GM12878 (cell line): Measurements from ENCODE around the gene C9orf153. TPM values are rescaled to one million over a fixed set of nuclear protein-coding genes. Genes with fewer than 3 reads are reported as not detected.

Source experiments
- BRCA1 ChIP-seq: IDR thresholded peaks from 2 replicates; pipeline ENCODE4 v1.6.1; 2011; ENCODE audit warnings: low read depth, low read length, improper control_type of control experiment
- ETV6 ChIP-seq, 2 experiments: fragments of 450-650 bp in 1 of 2; IDR thresholded peaks in 1 of 2; conservative IDR thresholded peaks in 1 of 2; 2 replicates each; pipeline ENCODE4 v1.6.1; 2014; ENCODE audit warnings: antibody characterized with exemption in 1 of 2, borderline replicate concordance in 1 of 2, low read depth in 1 of 2, mild to moderate bottlenecking in 1 of 2, moderate library complexity in 1 of 2
- JUNB ChIP-seq: IDR thresholded peaks from 2 replicates; pipeline ENCODE4 v1.6.1; 2016; ENCODE audit warnings: antibody characterized with exemption, mild to moderate bottlenecking
- MTA2 ChIP-seq: fragments of 450-650 bp; IDR thresholded peaks from 2 replicates; pipeline ENCODE4 v1.6.1; 2016; ENCODE audit warnings: low read depth, mild to moderate bottlenecking, moderate library complexity
- MYC ChIP-seq: IDR thresholded peaks from 2 replicates; pipeline ENCODE4 v1.6.1; 2011; ENCODE audit warnings: mild to moderate bottlenecking, low read length, moderate library complexity, inconsistent platforms; ENCODE audit not compliant: insufficient read depth, insufficient replicate concordance, insufficient read length, severe bottlenecking
- RUNX3 ChIP-seq: IDR thresholded peaks from 2 replicates; pipeline ENCODE4 v1.6.1; 2012; ENCODE audit warnings: low read length, inconsistent platforms
- SRF ChIP-seq, 2 experiments: IDR thresholded peaks; 2 replicates each; pipeline ENCODE4 v1.6.1; 2011; ENCODE audit warnings: low read depth in 2 of 2, low read length in 2 of 2, mild to moderate bottlenecking in 1 of 2, moderate library complexity in 1 of 2
- ZNF207 ChIP-seq: fragments of 450-650 bp; IDR thresholded peaks from 2 replicates; pipeline ENCODE4 v1.6.1; 2014; ENCODE audit warnings: antibody characterized with exemption, mild to moderate bottlenecking, borderline replicate concordance
- polyA plus RNA-seq, 11 experiments: library from polyadenylated mRNA; depleted of rRNA in 4 of 11; unstranded in 6 of 11; stranded (reverse) in 5 of 11; fragments of >200 nt; fragmentation: Nextera tagmentation in 4 of 11; fragmentation: Illumina TruSeq in 1 of 11; extraction: Ambion mirVana in 4 of 11; extraction: Trizol in 1 of 11; gene quantifications; 1 replicate in 1 of 11; 2 replicates in 10 of 11; pipeline versions ENCODE4 v1.2.1 to v1.2.3, GENCODE V29; 2011 to 2016; ENCODE audit warnings: inconsistent platforms in 2 of 11, missing spikeins in 2 of 11, low read depth in 1 of 11
- small RNA-seq: library from RNA; depleted of rRNA; stranded (forward); fragments of <200 nt; gene quantifications from one replicate; pipeline ENCODE3, GENCODE V24; 2014
- total RNA-seq, 4 experiments: library from RNA; depleted of rRNA in 3 of 4; stranded (reverse); fragments of >200 nt in 3 of 4; fragmentation: Illumina TruSeq in 1 of 4; extraction: Trizol in 1 of 4; gene quantifications; 2 replicates each; pipeline versions ENCODE4 v1.2.1 to v1.2.3, GENCODE V29; 2013 to 2021
- TF ChIP-seq, protein P1 (sequence below): IDR thresholded peaks from 2 replicates; pipeline ENCODE4 v1.6.1; 2012; ENCODE audit warnings: low read depth, low read length, improper control_type of control experiment

C9orf153 gene
- total and polyA plus RNA-seq, 10 of the 15 experiments (the other 5 are each of a cell fraction or from before 2014, with no cell fraction given), result 0.03 to 1.2 (median 0.18) TPM; not detected in 1

DNA sequence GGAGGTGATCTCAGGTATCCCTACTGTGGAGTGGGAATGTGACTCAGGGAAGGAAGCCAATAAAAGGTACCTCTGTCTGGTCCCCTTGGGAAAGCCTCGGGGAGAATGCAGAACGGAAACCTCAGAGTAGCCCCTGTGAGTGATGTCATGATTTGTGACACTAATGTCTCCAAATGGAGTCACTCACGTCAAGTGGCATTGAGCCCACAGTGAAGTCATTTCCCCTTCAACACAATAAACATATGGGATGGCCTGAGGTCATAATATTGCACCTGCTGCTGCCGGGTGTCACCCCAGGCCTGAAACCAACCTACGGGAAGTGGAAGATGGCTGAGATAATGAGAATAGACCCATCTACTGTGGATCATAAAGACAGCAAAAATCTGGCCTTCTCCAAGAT, 84.2 kb downstream of the C9orf153 start (continued):
- TF ChIP-seq RUNX3, result peak; percentile 23; the same call in 1 of the 2 replicates
- no peak for TF ChIP-seq BRCA1
- peak; percentile 20; the same call in 1 of the 2 replicates for TF ChIP-seq JUNB
- TF ChIP-seq, protein P1, sequence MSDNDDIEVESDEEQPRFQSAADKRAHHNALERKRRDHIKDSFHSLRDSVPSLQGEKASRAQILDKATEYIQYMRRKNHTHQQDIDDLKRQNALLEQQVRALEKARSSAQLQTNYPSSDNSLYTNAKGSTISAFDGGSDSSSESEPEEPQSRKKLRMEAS, result no peak
- TF ChIP-seq MYC, result no peak
- no peak; a peak in 1 of 4 replicates for TF ChIP-seq ETV6 (conservative IDR thresholded peaks at IDR 0.05 in 1 of 2, IDR thresholded peaks at IDR 0.05 in 1 of 2; ENCODE audit: borderline replicate concordance in 1 of 2, low read depth in 1 of 2)
- TF ChIP-seq SRF (IDR thresholded peaks at IDR 0.05; ENCODE audit: low read depth in 2 of 2, low read length in 2 of 2), result no peak
- TF ChIP-seq MTA2, result no peak
- TF ChIP-seq ZNF207, result no peak

Small RNAs within 50 kb of the gene (small RNA-seq; reads per million reads assigned to genes)
- gene AL137849.1 (not detected), gene RN7SKP264 (not detected)

Other genes with a start within 250 kb of the C9orf153 start
- gene GOLM1, start 160.1 kb downstream of the C9orf153 start, total RNA-seq (2014; rRNA removed), result 17.3 and 19.6 TPM in 2 replicates
- gene GOLM1, start 160.1 kb downstream of the C9orf153 start, total RNA-seq (2014; rRNA removed; fragmentation: Illumina TruSeq; extraction: Trizol), result 18.7 and 18.9 TPM in 2 replicates
- 18.7 and 19.0 TPM in 2 replicates for gene GOLM1, start 160.1 kb downstream of the C9orf153 start, total RNA-seq (2021)
- gene GOLM1, start 160.1 kb downstream of the C9orf153 start, polyA plus RNA-seq (2011; rRNA removed), result 0.41 and 0.58 TPM in 2 replicates
- 24.0 and 25.8 TPM in 2 replicates for gene GOLM1, start 160.1 kb downstream of the C9orf153 start, polyA plus RNA-seq (2014; fragmentation: Illumina TruSeq; extraction: Trizol)
- 1 to 10 TPM; 5.7 to 7.8 TPM for gene GOLM1, start 160.1 kb downstream of the C9orf153 start, polyA plus RNA-seq (2014; fragmentation: Nextera tagmentation; extraction: Ambion mirVana)
- 18.0 and 18.6 TPM in 2 replicates for gene GOLM1, start 160.1 kb downstream of the C9orf153 start, polyA plus RNA-seq (2014; rRNA removed)
- gene GOLM1, start 160.1 kb downstream of the C9orf153 start, polyA plus RNA-seq (2016; fragmentation: Nextera tagmentation; extraction: Ambion mirVana), result 10 to 100 TPM; 24.5 to 25.9 TPM
- gene ISCA1, start 22.9 kb upstream of the C9orf153 start, total RNA-seq (2014; rRNA removed), result 23.8 and 25.4 TPM in 2 replicates
- 24.5 and 25.4 TPM in 2 replicates for gene ISCA1, start 22.9 kb upstream of the C9orf153 start, total RNA-seq (2014; rRNA removed; fragmentation: Illumina TruSeq; extraction: Trizol)
- 14.7 and 16.9 TPM in 2 replicates for gene ISCA1, start 22.9 kb upstream of the C9orf153 start, total RNA-seq (2021)
- gene ISCA1, start 22.9 kb upstream of the C9orf153 start, polyA plus RNA-seq (2011; rRNA removed), result 25.6 and 35.4 TPM in 2 replicates
- gene ISCA1, start 22.9 kb upstream of the C9orf153 start, polyA plus RNA-seq (2014; fragmentation: Illumina TruSeq; extraction: Trizol), result 25.4 and 29.3 TPM in 2 replicates
- gene ISCA1, start 22.9 kb upstream of the C9orf153 start, polyA plus RNA-seq (2014; fragmentation: Nextera tagmentation; extraction: Ambion mirVana), result 10 to 100 TPM in 1 of 2 experiments, 1 to 10 TPM in 1; 8.9 to 10.9 TPM
- gene ISCA1, start 22.9 kb upstream of the C9orf153 start, polyA plus RNA-seq (2014; rRNA removed), result 17.6 and 21.3 TPM in 2 replicates
- gene ISCA1, start 22.9 kb upstream of the C9orf153 start, polyA plus RNA-seq (2016; fragmentation: Nextera tagmentation; extraction: Ambion mirVana), result 10 to 100 TPM; 32.9 to 36.0 TPM
- gene TUT7, start 94.8 kb upstream of the C9orf153 start, total RNA-seq (2014; rRNA removed), result 28.1 and 33.2 TPM in 2 replicates
- gene TUT7, start 94.8 kb upstream of the C9orf153 start, total RNA-seq (2014; rRNA removed; fragmentation: Illumina TruSeq; extraction: Trizol), result 49.8 and 50.4 TPM in 2 replicates
- 26.4 and 28.8 TPM in 2 replicates for gene TUT7, start 94.8 kb upstream of the C9orf153 start, total RNA-seq (2021)
- 38.9 and 60.3 TPM in 2 replicates for gene TUT7, start 94.8 kb upstream of the C9orf153 start, polyA plus RNA-seq (2011; rRNA removed)
- gene TUT7, start 94.8 kb upstream of the C9orf153 start, polyA plus RNA-seq (2014; fragmentation: Illumina TruSeq; extraction: Trizol), result 43.3 and 50.7 TPM in 2 replicates
- gene TUT7, start 94.8 kb upstream of the C9orf153 start, polyA plus RNA-seq (2014; fragmentation: Nextera tagmentation; extraction: Ambion mirVana), result 10 to 100 TPM in 1 of 2 experiments, 1 to 10 TPM in 1; 10.0 to 10.3 TPM
- 16.1 and 22.4 TPM in 2 replicates for gene TUT7, start 94.8 kb upstream of the C9orf153 start, polyA plus RNA-seq (2014; rRNA removed)
- gene TUT7, start 94.8 kb upstream of the C9orf153 start, polyA plus RNA-seq (2016; fragmentation: Nextera tagmentation; extraction: Ambion mirVana), result 10 to 100 TPM; 31.9 to 32.8 TPM